ENCODE measurements around the gene POU6F2.
"Not testable (repeated sequence)": the region's sequence is repeated elsewhere in the genome, so short reads cannot be mapped to it uniquely, and the experiment has no call there.

POU6F2 gene

GRCh38 chr7:38977685-38978084, at the start of gene POU6F2:
Gene POU6F2, plus strand, starts transcription at chr7:38977909. Its CDS starts 45 bp downstream, at chr7:38977954.
- no peak for DNase-seq

- no peak for DNase-seq
Measured at GRCh38 chr7:38928506-38928905, 49.2 kb upstream of the POU6F2 start.

GRCh38 chr7:38929460-38930171, 48.1 kb upstream of the POU6F2 start:
- DNase-seq, result no peak

- peak; percentile 75 for DNase-seq
Measured at GRCh38 chr7:38932509-38933168, 45.1 kb upstream of the POU6F2 start.

- no peak for DNase-seq
Measured at GRCh38 chr7:38934051-38934450, 43.7 kb upstream of the POU6F2 start.

DNA sequence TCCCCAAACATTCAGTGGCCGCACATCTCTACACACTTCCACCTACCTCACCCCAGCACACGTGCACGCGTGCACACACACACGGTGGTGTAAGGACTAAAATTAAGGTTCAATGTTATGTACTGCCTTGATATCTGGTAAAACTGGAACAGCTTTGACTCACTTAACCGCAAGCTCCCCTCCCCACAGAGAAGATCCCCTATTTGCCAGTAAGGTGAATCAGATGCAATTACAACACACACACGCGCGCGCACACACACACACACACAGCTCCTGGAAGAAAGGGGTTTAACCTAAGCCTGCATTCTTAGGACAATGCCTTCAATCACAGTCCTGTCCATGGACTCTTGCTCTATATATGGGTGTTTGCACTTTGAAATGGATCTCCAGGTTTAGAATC, 43.2 kb upstream of the POU6F2 start:
- DNase-seq, result no peak

GRCh38 chr7:38936641-38937040, 41.1 kb upstream of the POU6F2 start:
- DNase-seq, result no peak

- DNase-seq, result no peak
Measured at GRCh38 chr7:38938001-38938485, 39.7 kb upstream of the POU6F2 start.

GRCh38 chr7:38938589-38938988, 39.1 kb upstream of the POU6F2 start:
- DNase-seq, result no peak

- no peak for DNase-seq
Measured at GRCh38 chr7:38940774-38941173, 36.9 kb upstream of the POU6F2 start.

DNA sequence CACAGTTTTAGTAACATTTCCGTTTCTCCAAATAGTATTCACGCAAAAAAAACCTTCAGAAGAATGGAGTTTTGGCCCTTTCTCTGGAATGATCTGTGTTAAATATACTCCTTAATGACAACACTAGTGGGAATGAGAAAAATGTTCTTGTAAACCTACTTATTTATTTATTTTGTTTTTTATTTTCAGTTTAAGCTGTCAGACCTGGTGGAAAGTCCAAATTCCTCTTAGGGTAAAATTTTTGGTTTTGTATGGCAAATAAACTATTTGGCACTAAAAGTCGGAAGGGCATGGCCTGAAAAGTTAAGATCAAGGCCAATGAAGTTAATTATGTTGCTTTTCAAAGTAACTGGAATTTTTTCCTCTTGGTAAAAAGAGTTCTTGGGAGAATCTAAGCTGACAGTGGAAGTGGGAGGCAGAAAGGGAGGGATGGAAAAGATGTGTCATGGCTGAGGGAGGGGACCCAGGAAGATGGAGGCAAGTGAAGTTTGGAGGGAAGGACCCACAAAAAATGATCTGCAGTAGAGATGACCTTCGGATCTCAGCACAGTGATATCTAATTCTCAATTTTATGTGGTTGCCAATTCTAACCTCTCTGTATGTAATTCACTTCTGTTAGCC, 35.2 kb upstream of the POU6F2 start:
- no peak for DNase-seq

DNA sequence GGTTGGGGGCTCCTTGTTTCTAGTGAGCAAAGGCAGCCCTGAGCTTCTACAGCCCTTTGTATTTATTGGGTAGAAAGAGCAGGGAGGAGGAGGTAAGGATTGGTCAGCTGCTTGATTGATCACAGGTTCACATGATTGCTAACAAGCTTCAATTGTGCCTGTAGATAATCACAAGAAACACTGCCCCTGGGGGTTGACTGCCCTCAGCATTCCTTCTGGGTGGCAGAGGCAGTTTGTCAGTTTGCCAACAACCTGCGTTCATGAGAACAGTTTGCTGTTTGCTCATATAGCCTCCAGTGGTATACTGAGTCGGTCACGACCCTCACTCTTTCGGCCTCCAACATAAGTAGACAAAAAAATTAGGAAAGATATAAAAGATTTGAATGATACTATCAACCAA, 30.2 kb upstream of the POU6F2 start:
- DNase-seq, result not testable (repeated sequence)

DNA sequence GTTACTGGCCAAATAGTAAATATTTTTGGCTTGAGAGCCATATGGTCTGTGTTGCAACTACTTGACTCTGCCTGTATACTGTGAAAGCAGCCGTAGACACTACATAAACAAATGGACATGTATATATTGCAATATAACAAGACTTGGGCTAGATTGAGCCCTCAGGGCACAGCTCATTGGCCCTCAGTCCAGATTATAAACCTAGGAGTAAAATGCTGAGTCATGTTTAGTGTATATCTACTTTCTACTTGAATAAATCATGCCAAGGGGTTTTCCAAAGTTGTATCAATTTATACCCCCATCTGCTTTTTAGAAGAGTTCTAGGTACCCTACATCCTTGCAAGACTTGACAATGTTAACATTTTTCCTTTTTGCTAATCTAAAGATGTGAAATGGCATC, 27.4 kb upstream of the POU6F2 start:
- no peak for DNase-seq

GRCh38 chr7:38951213-38951612, 26.5 kb upstream of the POU6F2 start:
- no peak for DNase-seq

DNA sequence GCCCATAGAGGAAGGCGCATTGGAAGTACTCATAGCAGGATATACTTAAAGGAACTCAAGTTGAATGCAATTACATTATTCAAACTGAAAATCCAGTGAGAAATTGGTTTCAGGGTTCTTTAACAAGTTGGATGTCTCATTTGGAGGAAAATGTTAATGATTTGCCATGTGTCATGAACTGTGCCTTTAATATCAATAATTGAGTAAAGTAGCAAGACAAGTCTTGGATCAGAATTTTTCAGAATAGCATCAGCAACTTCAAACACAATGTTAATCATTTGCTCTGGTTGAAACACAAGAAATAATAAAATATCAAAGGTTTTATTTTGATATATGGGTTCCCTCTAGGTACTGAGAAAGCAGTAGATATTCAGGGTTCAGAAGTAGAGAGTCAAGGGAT, 24.5 kb upstream of the POU6F2 start:
- no peak for DNase-seq

DNA sequence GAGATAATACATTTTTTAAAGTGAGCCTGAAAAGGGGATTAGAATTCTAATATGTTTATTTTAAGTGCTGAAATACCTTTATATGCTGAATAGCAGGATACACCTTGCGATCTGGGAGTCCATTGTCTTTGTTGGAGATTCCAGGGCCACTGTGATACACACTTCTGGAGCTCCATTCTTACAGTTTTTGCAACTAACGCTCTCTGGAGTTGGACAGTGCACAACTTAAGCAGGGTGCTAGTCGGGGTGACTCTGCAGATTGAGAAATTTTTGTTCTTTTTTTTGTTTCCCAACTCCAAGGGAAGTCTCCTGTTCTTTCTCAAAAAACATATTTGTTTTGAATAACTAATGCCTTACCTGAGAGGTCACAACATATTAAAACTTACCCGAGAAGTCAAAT, 23.7 kb upstream of the POU6F2 start:
- DNase-seq, result no peak

- DNase-seq, result no peak
Measured at GRCh38 chr7:38955892-38956291, 21.8 kb upstream of the POU6F2 start.

- no peak for DNase-seq
Measured at GRCh38 chr7:38962028-38962427, 15.7 kb upstream of the POU6F2 start.

DNA sequence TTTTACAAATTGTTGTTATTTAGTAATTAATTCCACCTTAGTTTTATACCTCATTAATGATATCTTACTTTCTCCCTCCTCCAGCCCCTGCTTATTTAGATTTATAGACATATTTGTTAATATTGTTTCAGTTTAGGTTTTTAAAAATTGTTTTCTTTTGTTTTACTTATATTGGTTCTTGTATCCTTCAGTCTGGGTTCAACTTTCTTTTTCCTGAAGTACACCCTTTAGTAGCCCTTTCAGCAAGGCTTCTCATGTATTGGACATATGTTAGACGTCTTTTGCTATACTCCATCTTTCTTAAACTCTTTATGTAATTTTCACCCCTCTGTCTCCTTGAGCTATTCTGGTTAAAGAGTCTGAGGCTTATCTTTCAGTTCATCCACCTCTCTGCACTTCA, 12.8 kb upstream of the POU6F2 start:
- DNase-seq, result no peak

- DNase-seq, result no peak
Measured at GRCh38 chr7:38973760-38974159, 3.9 kb upstream of the POU6F2 start.

DNA sequence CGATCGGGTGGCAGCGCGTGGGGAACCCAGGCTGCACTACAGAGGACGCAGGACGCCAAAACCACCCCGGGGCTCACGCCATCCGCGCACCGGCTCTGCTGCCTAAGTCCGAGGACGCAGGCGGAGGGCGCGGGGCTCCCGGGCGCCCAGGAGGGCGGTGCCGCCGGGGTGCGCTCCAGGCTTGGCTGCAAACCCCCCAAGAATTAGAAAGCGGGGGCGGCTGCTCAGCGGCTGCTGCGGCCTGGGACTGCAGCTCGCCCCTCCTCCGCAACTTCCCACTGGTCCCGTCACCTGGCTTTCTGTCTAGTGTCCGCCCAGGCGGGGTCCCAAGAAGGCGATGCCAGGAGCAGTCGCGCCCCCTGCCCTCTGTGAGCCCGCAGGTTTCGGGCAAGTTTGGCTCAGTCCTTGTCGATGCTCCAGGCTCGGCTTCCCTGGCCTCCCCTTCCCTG, 1.7 kb upstream of the POU6F2 start:
- peak; percentile 3 for DNase-seq

DNA sequence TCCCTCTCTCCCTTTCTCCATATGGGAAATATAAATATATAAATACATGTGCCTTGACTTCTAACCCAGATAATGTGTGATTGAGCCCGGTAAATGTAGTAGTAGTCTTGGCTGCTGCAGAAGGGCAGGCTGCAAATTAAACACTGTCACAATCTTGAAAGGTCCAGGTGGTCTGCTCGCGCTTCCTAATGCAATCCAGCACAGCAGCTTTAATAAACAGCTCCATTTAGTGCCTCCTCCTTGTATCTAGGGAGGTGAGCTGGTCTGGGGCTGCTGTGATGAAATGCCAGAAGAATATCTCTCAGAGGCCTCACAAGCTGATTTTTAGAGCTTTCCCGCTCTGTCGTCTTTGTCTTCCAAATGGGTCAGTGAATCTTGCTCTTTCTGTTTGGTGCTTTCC, 782 bp downstream of the POU6F2 start:
- no peak for DNase-seq

GRCh38 chr7:38992203-38992602, 14.5 kb downstream of the POU6F2 start:
- no peak for DNase-seq

GRCh38 chr7:39001595-39001994, 23.9 kb downstream of the POU6F2 start:
- DNase-seq, result no peak

Measured in stimulated activated CD4-positive, alpha-beta T cell treated with anti-CD3 and anti-CD28 coated beads, Interleukin-15, amount 100 ng/mL, for 24 hours (primary cell).